Activated CD4-positive, alpha-beta memory T cell treated with anti-CD3 and anti-CD28 coated beads, Interleukin-2, amount 10 ng/mL, durations not matched to agents 7 days and 5 days (primary cell): ENCODE data around the gene ZNF444. TPM values are rescaled to one million over a fixed set of nuclear protein-coding genes. Genes with fewer than 3 reads are reported as not detected.

Source experiments
- CTCF ChIA-PET: fragments of 350-600 bp; sonication (Branson Sonifier 250); formaldehyde crosslinking; loops from one replicate; lab custom pipeline; 2021; ENCODE audit warnings: antibody characterized with exemption, inconsistent platforms; lab: Charles Lee
- POLR2A ChIA-PET: fragments of 350-600 bp; sonication (Branson Sonifier 250); formaldehyde crosslinking; loops from one replicate; lab custom pipeline; 2021; ENCODE audit warnings: antibody characterized with exemption; lab: Charles Lee
- DNase-seq: peaks from one replicate; pipeline ENCODE4 v3.0.0-alpha.2; 2020
- H3K27ac Mint-ChIP-seq: one replicate; pipeline ENCODE4 v1.8.0; 2021; ENCODE audit warnings: mild to moderate bottlenecking, mixed read lengths
- H3K27me3 Mint-ChIP-seq: one replicate; pipeline ENCODE4 v1.8.0; 2021; ENCODE audit warnings: mixed read lengths
- H3K36me3 Mint-ChIP-seq: one replicate; pipeline ENCODE4 v1.8.0; 2021; ENCODE audit warnings: low read depth, mixed read lengths
- H3K4me1 Mint-ChIP-seq: one replicate; pipeline ENCODE4 v1.8.0; 2021; ENCODE audit warnings: mixed read lengths
- H3K4me3 Mint-ChIP-seq: one replicate; pipeline ENCODE4 v1.8.0; 2021; ENCODE audit warnings: mild to moderate bottlenecking, mixed read lengths
- H3K9me3 Mint-ChIP-seq: one replicate; pipeline ENCODE4 v1.8.0; 2021; ENCODE audit warnings: mixed read lengths
- total RNA-seq, 2 experiments: library from RNA; stranded (reverse); gene quantifications; one replicate each; pipeline ENCODE4 v1.2.3, GENCODE V29; 2021

Gene ZNF444
- total RNA-seq, 2 experiments from 2014 or later, result 25.7 to 26.3 TPM

DNA sequence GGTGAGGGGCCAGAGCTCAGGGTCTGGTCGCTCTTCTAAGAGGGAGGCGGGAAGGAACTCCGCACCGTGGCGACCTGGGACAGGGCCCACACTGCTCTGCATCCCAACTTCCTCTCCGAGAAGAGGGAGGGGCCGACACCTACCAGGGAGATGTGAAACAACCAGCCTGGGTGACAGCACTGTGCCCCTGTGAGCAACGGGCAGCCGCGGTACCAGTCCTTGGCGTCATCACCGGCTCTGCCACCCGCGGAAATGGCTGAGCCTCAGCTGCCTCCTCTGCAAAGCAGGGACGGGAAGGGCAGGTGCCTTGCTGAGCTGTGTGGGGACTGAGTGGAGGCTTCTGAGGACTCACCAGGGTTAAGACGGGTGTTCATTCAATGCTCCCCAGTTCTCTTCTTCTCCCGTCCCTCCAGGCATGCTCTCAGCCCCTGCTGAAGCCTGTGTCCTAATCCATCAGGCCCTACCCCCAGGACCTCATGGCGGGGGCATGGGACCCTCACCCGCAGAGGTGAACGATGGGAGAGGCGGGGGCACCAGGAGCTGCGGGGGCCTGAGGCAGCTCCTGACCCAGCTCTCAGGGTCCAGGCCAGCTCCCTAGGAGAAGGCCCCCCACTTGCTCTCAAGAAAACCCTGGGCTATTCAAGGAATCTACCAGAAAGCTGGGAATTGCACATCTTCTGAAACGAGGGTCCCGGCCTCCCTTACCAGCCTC is 29.3 kb upstream of the ZNF444 start:
- Mint-ChIP-seq H3K36me3 (peaks cover 3% of the 10 kb centered on the region), H3K4me1 (peaks cover 31% of the 10 kb centered on the region), H3K4me3 (no peak overlapping the region), H3K27me3 (no peaks in the 10 kb centered on the region), H3K27ac (no peak overlapping the region), H3K9me3 (no peaks in the 10 kb centered on the region)
- DNase-seq, result peak; percentile 41
- POLR2A ChIA-PET, result interaction anchor here (0.7 to 1.9 kb wide), 2 partner anchors 9 to 29 kb away, joined by 4 to 9 read pairs; partner anchors contain the start of genes ZNF444 and ZNF787
- CTCF ChIA-PET, result no interaction called here

DNA sequence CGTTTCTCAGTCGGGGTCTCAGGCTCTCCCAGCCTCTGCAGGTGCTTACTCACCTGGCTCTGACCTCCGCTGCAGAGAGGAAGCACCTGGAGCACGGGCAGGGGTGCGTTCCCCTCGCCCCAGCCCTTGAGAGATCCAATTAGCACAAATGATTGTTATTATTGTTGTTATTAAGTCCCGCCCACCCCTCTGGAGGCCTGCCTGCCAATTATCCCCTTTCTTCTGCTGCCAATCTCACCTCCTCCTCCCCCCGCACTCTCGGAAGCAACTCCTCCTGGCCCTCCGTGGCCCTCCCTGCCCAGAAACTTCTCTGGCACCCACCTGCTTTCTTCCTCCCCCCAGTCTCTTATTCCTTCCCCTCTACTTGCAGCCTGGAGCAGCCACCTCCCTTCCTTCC is 28.8 kb upstream of the ZNF444 start:
- Mint-ChIP-seq H3K4me1 (peaks cover 29% of the 10 kb centered on the region), H3K27ac (no peak overlapping the region), H3K4me3 (no peak overlapping the region), H3K9me3 (no peaks in the 10 kb centered on the region), H3K27me3 (no peaks in the 10 kb centered on the region), H3K36me3 (peaks cover 3% of the 10 kb centered on the region)
- POLR2A ChIA-PET, result interaction anchor here (0.7 to 1.9 kb wide), 2 partner anchors 9 to 29 kb away, joined by 4 to 9 read pairs; partner anchors contain the start of genes ZNF444 and ZNF787
- CTCF ChIA-PET, result no interaction called here
- DNase-seq, result no peak

DNA sequence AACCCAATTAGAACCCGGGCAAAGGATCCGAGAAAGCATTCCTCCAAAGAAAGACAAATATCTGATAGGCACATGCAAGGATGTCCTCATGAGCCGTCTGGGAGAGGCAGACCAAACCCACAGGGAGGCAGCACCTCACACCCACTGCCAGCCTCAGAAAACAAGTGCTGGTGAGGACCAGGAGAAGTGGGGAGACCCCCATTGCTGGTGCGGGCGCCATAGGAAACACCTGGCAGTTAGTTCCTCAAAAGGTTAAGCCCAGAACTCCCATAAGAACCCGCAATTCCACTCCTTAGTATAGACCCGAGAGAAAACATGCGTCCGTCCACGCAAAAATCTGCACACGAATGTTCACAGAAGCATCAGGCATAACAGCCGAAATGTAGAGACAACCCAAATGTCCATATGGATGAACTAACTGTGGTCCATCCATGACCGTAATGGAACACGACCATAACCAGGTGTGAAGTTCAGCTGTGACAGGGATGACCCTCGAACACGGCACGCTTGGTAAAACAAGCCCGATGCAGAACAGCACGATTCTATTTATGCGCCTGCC is 27.9 kb upstream of the ZNF444 start:
- no peaks in the 10 kb centered on the region for H3K9me3 Mint-ChIP-seq
- H3K4me3 Mint-ChIP-seq, result no peak overlapping the region
- H3K27ac Mint-ChIP-seq, result peak overlapping the region; percentile 21
- no peak for DNase-seq
- ChIA-PET CTCF (no interaction called here), POLR2A (no interaction called here)
- H3K27me3 Mint-ChIP-seq, result no peaks in the 10 kb centered on the region
- peaks cover 3% of the 10 kb centered on the region for H3K36me3 Mint-ChIP-seq
- H3K4me1 Mint-ChIP-seq, result peaks cover 32% of the 10 kb centered on the region

DNA sequence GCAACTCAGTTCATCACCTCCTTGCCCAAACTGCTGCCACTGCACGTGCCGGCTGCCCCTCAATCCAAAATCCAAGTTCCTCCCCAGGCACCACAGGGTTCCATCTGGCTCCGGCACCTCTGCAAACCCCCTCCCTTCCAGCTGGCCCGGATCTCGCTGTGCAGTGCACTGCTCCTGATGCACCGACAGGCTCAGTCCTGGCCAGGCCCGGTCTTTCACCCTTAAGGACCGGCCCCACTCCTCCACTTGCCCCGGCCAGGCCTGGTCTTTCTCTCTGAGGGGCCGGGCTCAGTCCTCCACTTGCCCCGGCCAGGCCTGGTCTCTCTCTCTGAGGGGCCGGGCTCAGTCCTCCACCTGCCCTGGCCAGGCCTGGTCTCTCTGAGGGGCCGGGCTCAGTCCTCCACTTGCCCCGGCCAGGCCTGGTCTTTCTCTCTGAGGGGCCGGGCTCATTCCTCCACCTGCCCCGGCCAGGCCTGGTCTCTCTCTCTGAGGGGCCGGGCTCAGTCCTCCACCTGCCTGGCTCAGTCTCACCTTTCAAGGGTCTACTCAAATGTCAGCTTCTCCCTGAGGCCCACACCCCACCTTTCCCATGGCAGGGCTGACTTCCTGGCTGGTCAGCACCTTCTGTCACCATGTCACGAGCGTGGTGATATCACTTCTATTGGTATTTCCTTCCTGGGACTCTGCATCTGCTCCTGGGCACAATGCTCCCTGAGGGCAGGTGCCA is 26.9 kb upstream of the ZNF444 start:
- ChIA-PET CTCF (no interaction called here), POLR2A (no interaction called here)
- no peak overlapping the region for H3K4me3 Mint-ChIP-seq
- no peaks in the 10 kb centered on the region for H3K27me3 Mint-ChIP-seq
- no peak for DNase-seq
- H3K4me1 Mint-ChIP-seq, result peaks cover 35% of the 10 kb centered on the region
- peaks cover 7% of the 10 kb centered on the region for H3K36me3 Mint-ChIP-seq
- H3K27ac Mint-ChIP-seq, result no peak overlapping the region
- no peaks in the 10 kb centered on the region for H3K9me3 Mint-ChIP-seq

DNA sequence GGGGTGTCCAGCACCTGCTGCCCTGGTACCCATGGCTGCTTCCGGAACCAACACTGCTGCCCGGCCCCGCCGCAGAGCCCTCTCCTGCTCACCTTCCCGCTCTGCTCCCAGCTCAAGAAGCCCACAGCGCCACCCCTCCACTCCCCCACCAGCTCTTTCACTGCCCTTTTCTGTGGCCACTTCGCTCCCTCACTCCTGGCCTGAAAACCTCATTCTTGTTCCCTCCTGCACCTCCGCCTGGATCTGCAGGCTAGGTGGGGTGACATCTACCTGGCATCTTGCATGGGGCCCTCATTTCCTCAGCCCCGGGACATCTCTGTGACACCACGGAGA is 26.3 kb upstream of the ZNF444 start:
- POLR2A ChIA-PET, result no interaction called here
- Mint-ChIP-seq H3K27me3 (no peaks in the 10 kb centered on the region), H3K27ac (no peak overlapping the region), H3K9me3 (no peaks in the 10 kb centered on the region), H3K36me3 (peaks cover 11% of the 10 kb centered on the region), H3K4me3 (no peak overlapping the region), H3K4me1 (peaks cover 40% of the 10 kb centered on the region)
- CTCF ChIA-PET, result no interaction called here
- no peak for DNase-seq

DNA sequence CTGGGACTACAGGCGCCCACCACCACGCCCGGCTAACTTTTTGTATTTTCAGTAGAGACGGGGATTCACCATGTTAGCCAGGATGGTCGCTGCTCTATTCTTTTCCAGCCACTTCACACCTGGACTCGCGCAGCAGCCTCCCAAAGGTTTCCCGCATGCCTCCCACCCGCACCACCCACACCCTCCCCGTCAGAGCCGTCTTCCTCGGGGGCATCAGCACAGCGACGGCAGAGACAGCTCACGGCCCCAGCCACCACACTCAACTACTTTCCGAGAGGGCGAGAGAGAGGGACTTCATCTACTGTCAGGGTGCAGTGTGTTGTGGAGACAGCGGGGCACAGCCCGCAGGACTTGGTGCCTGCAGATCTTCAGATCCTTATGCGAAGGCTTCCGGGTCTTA is 25.6 kb upstream of the ZNF444 start:
- ChIA-PET POLR2A (no interaction called here), CTCF (interaction anchor here (0.6 kb wide), 1 partner anchor 218 kb away, joined by 4 read pairs; no protein-coding TSS in a partner anchor)
- no peak overlapping the region for H3K27ac Mint-ChIP-seq

DNA sequence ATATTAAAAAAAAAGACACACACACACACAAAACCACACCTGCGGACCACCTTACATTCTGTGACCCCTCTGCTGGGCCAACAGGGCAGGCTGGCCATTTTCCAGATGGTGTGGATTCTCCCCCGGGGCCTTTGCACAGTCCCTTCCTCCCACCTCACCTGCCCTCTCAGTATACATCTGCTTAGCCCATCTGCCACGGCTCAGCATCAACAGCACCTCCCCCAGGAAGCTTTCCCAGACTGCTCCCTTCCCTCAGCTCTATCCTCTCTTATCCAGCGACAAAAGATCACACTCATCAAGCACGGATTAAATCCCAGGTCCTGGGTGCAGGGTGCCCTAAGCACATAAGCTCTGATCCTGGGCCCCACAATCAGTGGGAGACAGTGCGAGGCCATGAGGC is 24.5 kb upstream of the ZNF444 start:
- H3K27ac Mint-ChIP-seq, result no peak overlapping the region
- POLR2A ChIA-PET, result no interaction called here
- H3K36me3 Mint-ChIP-seq, result peaks cover 13% of the 10 kb centered on the region
- CTCF ChIA-PET, result no interaction called here
- H3K4me3 Mint-ChIP-seq, result no peak overlapping the region
- H3K9me3 Mint-ChIP-seq, result no peaks in the 10 kb centered on the region
- H3K27me3 Mint-ChIP-seq, result no peaks in the 10 kb centered on the region
- H3K4me1 Mint-ChIP-seq, result peaks cover 47% of the 10 kb centered on the region
- no peak for DNase-seq

More for the DNA sequence above, 25.6 kb upstream of the ZNF444 start:
- peaks cover 46% of the 10 kb centered on the region for H3K4me1 Mint-ChIP-seq
- no peak overlapping the region for H3K4me3 Mint-ChIP-seq
- peaks cover 13% of the 10 kb centered on the region for H3K36me3 Mint-ChIP-seq
- DNase-seq, result no peak
- no peaks in the 10 kb centered on the region for H3K9me3 Mint-ChIP-seq
- H3K27me3 Mint-ChIP-seq, result no peaks in the 10 kb centered on the region

DNA sequence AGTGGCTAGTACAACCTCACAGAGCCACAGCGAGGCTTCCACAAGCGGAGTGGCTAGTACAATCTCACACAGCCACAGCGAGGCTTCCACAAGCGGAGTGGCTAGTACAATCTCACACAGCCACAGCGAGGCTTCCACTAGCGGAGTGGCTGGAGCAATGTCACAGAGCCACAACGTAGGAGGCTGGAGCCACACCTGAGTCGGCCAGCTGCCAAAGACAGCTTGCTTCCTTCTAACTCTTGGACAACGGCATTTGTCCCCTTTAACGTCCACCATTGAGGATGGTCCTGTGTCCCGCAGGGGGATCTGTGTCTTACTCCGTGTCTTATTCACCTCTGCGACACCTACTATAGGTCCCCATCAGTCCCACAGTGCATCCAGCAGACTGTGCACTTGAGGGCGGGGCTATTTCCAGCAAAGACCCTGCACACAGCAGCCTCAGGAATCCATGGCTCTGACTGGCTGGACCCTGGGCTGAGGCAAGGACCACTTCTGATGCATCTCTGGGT is 23.7 kb upstream of the ZNF444 start:
- POLR2A ChIA-PET, result no interaction called here

DNA sequence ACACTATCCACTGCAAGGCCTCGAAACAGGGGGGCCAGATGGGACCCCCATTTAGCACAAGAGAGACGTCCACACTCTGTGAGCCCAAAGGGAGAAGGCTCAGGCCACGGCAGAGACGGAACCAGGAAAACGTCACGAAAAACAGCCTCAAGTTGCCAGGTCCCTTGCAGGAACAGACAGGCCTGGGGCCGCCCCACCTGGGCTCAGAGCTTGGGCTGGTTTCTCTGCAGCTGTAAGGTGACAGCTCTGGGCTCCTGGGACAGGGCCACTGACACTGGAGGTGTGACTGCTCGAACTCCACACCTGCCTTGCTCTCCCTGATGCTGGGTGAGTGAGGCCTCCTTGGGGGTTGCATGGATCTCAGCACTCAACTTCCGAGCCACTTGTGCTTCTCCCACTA is 23.2 kb upstream of the ZNF444 start:
- CTCF ChIA-PET, result no interaction called here
- POLR2A ChIA-PET, result no interaction called here
- H3K36me3 Mint-ChIP-seq, result peaks cover 13% of the 10 kb centered on the region

More for the DNA sequence above, 23.7 kb upstream of the ZNF444 start:
- H3K9me3 Mint-ChIP-seq, result no peaks in the 10 kb centered on the region
- no peaks in the 10 kb centered on the region for H3K27me3 Mint-ChIP-seq
- CTCF ChIA-PET, result no interaction called here
- peaks cover 51% of the 10 kb centered on the region for H3K4me1 Mint-ChIP-seq
- DNase-seq, result no peak
- peaks cover 13% of the 10 kb centered on the region for H3K36me3 Mint-ChIP-seq
- no peak overlapping the region for H3K4me3 Mint-ChIP-seq
- no peak overlapping the region for H3K27ac Mint-ChIP-seq

DNA sequence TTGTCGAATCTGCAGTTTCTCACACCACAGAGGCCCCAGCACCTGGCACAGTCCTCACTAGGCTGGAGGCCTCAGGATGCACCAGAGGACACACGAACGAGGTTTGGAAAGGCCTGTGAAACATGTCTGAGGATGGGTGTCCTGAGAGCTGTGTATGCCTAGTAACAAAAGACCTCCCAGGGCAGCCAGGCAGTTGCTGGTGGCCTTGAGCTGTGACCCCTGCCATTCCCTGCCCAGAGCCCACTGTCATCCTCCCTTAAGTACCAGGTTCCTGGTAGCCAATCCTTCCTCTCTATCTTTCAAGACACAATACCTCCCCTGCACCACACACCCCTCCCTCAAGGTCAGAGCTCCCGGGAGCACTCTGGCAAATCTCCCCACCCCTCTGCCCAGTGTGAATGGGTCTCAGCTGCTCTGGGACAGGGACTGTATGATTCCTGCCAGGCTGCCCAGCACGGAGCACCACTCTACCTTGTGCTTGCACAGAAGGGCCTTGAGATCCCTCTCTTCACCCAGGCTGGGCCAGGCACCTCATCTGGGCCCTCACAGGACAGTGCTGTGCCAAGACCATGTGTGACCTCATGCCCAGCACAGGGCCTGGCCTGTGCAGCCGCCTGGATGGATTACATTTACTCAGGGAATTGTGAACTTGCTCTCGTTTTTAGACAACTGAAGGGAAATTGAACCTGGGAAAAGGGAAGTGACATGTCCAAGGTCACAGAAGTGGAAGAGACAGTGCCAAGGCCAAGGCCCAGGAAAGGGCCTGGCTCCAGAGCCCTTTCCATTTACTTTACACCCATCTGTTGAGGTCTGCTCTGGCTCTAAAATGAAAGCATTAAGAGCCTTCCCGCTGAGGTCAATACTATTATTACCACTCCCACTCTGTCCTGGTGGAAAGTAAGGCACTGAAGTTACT is 22.2 kb upstream of the ZNF444 start:
- Mint-ChIP-seq H3K9me3 (no peaks in the 10 kb centered on the region), H3K27ac (peak overlapping the region; percentile 92), H3K4me3 (peak overlapping the region; percentile 89), H3K36me3 (peaks cover 13% of the 10 kb centered on the region), H3K4me1 (peaks cover 41% of the 10 kb centered on the region), H3K27me3 (no peaks in the 10 kb centered on the region)
- no peak for DNase-seq
- ChIA-PET POLR2A (interaction anchor here (2.8 kb wide), 1 partner anchor 23 kb away, joined by 20 read pairs; the partner anchor contains the start of gene ZNF444), CTCF (no interaction called here)

More for the DNA sequence above, 23.2 kb upstream of the ZNF444 start:
- Mint-ChIP-seq H3K9me3 (no peaks in the 10 kb centered on the region), H3K4me3 (no peak overlapping the region), H3K27ac (no peak overlapping the region), H3K4me1 (peaks cover 48% of the 10 kb centered on the region), H3K27me3 (no peaks in the 10 kb centered on the region)
- DNase-seq, result no peak

DNA sequence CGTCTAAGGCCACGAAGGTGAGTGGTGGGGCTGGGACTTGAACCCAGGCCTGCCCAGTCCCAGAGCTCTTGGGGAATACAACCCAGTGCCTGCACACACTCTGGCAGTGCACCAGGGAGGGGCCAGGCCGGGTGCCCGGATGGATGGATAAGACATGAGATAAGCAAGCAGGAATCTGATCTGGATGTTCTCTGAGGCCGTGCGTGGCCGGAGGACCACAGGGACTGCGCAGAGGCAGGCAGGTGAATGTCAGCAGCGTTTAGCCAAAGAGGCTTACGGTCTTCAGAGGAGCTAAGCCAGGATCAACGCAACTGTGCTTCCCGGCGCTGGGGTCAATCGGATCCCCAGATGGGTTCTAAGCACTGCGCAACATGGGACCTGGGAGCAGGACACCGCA is 21.5 kb upstream of the ZNF444 start:
- ChIA-PET CTCF (no interaction called here), POLR2A (interaction anchor here (0.6 to 2.8 kb wide), 2 partner anchors 22 to 39 kb away, joined by 3 to 20 read pairs; partner anchors contain the start of gene ZNF444)
- DNase-seq, result no peak
- Mint-ChIP-seq H3K9me3 (no peaks in the 10 kb centered on the region), H3K4me1 (peaks cover 40% of the 10 kb centered on the region), H3K27me3 (no peaks in the 10 kb centered on the region), H3K36me3 (peaks cover 13% of the 10 kb centered on the region), H3K4me3 (peak overlapping the region; percentile 89), H3K27ac (peak overlapping the region; percentile 92)

DNA sequence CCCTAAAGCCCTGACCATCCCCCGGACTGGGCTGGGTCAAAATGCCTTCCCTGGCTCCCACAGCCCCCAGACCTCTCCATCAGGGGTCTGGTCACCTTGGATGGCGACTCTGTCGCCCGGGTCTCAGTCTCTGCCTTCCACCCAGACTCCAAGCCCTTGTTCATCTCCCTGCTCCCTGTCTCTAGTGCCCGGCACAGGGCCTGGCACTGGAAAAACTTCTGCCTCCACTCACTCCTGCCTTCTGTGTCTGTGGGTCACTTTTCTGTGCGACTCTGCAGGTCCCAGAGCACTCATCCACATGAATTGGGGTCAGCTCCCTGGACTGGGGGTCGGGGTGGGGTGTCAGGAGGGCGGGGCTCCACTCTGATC is 21.1 kb upstream of the ZNF444 start:
- ChIA-PET POLR2A (interaction anchor here (0.6 to 2.8 kb wide), 3 partner anchors 12 to 39 kb away, joined by 3 to 20 read pairs (median 3); partner anchors contain the start of gene ZNF444), CTCF (no interaction called here)
- no peak for DNase-seq
- H3K36me3 Mint-ChIP-seq, result peaks cover 13% of the 10 kb centered on the region
- peaks cover 37% of the 10 kb centered on the region for H3K4me1 Mint-ChIP-seq
- H3K4me3 Mint-ChIP-seq, result peak overlapping the region; percentile 89
- no peaks in the 10 kb centered on the region for H3K9me3 Mint-ChIP-seq
- no peaks in the 10 kb centered on the region for H3K27me3 Mint-ChIP-seq
- H3K27ac Mint-ChIP-seq, result peak overlapping the region; percentile 92
